Fibroblast of skin of abdomen (primary cell): ENCODE results near the gene DNAJC13.

Experiments used
- DNase-seq: peaks from one replicate; pipeline ENCODE4 v3.0.0-alpha.2; 2013

DNAJC13 gene

GRCh38 chr3:132464066-132464465, 46.8 kb downstream of the DNAJC13 start:
- DNase-seq = peak; percentile 60

- no peak for DNase-seq
Observed at GRCh38 chr3:132469326-132469725, 52.0 kb downstream of the DNAJC13 start.

GRCh38 chr3:132486099-132486498, 68.8 kb downstream of the DNAJC13 start:
- DNase-seq = peak; percentile 36

GRCh38 chr3:132488151-132488550, 70.8 kb downstream of the DNAJC13 start:
- no peak for DNase-seq

- no peak for DNase-seq
Observed at GRCh38 chr3:132499071-132499470, 81.8 kb downstream of the DNAJC13 start.

GRCh38 chr3:132503559-132503958, 86.3 kb downstream of the DNAJC13 start:
- DNase-seq = no peak

GRCh38 chr3:132504375-132504933, 87.2 kb downstream of the DNAJC13 start:
- no peak for DNase-seq

- DNase-seq = no peak
Observed at GRCh38 chr3:132507657-132508056, 90.4 kb downstream of the DNAJC13 start.

GRCh38 chr3:132509096-132509495, 91.8 kb downstream of the DNAJC13 start:
- DNase-seq = no peak

GRCh38 chr3:132509506-132509905, 92.2 kb downstream of the DNAJC13 start:
- DNase-seq = no peak

GRCh38 chr3:132513057-132513456, 95.8 kb downstream of the DNAJC13 start:
- no peak for DNase-seq

- no peak for DNase-seq
Observed at GRCh38 chr3:132517311-132517710, 100.0 kb downstream of the DNAJC13 start.

- no peak for DNase-seq
Observed at GRCh38 chr3:132519914-132520313, 102.6 kb downstream of the DNAJC13 start.

GRCh38 chr3:132521901-132522300, 104.6 kb downstream of the DNAJC13 start:
- DNase-seq = no peak

GRCh38 chr3:132522353-132522752, 105.1 kb downstream of the DNAJC13 start:
- DNase-seq = no peak

- DNase-seq = no peak
Observed at GRCh38 chr3:132530624-132531023, 113.3 kb downstream of the DNAJC13 start.

GRCh38 chr3:132535575-132536441, 118.5 kb downstream of the DNAJC13 start:
- DNase-seq = peak; percentile 84

- DNase-seq = peak; percentile 14
Observed at GRCh38 chr3:132536442-132537153, 119.3 kb downstream of the DNAJC13 start.

- no peak for DNase-seq
Observed at GRCh38 chr3:132537297-132537696, 120.0 kb downstream of the DNAJC13 start.

GRCh38 chr3:132538072-132538471, 120.8 kb downstream of the DNAJC13 start:
- DNase-seq = no peak

- DNase-seq = no peak
Observed at GRCh38 chr3:132539681-132540080, 122.4 kb downstream of the DNAJC13 start.

- no peak for DNase-seq
Observed at GRCh38 chr3:132542577-132542976, 125.3 kb downstream of the DNAJC13 start.

- DNase-seq = peak; percentile 92
Observed at GRCh38 chr3:132543011-132543739, 125.9 kb downstream of the DNAJC13 start.
